ENCODE measurements around the gene CTBP2. TPM values are rescaled to one million over a fixed set of nuclear protein-coding genes. Genes with fewer than 3 reads are reported as not detected.
"Not testable (repeated sequence)": the region's sequence is repeated elsewhere in the genome, so short reads cannot be mapped to it uniquely, and the experiment has no call there.

CTBP2 gene
- total RNA-seq, 1 donor, result 120 TPM

DNA sequence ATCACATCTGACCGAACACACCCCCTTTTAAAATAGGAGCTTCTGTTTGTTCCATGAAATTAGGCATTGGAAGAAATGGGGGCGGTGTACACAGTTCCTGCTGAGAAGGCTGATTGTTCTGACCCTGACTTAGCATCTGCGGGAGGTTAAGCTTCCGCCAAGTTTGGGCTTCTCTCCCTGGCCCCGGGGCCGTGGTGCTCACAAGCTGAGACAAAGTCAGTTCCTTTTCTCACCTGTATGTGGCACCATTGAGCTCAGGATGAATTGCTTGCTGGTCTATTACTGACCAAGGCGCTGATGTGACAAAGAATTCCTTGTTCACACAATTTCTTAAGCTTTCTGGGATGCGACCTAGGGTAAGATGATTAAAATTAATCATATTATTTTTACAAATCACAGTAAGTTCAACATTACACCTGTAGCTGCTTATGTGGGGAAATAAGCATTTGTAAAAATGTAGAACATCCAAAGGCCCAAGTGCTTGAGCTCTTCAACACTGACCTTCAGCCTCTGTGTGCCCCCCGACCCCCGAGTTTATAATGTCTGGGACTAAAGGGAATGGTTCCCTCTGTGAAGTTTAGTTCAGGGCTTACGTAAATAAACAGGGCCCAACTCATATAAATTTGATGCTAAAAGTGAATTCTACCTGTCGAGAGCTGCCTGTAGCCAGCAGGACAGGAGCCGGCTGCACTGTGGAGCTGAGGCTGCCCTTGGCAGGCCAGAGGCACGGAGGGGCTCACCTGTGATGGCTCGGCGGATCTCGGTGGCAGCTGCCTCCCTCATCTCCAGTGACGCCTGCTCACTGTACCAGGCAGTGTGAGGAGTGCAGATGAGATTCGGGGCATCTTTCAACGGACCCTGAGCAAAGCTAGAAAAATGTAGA is 167.7 kb downstream of the CTBP2 start:
- DNase-seq (ENCODE audit: low read depth in 2 of 3, low spot score in 2 of 3), result peak in 2 of 3 donors; percentile 37 to 66

DNA sequence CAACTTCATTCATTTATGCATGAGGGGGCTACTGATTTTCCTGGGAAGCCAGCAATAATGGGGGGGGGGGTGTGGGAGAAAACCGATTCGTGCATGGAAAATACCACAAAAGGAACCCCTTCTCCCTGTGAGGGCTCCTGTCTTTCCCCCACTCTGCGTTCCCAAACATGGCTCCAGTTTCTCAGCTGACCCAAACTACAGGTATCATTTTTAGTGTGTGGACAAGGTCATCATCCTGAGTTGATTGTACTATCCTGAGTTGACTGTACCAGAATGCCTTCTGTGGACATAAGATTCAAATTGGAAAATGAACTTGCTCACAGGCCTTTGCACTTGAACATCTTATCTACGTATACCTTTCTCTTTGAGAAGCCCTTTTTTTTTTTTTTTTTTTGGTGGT is 168.5 kb downstream of the CTBP2 start:
- no peak for DNase-seq (ENCODE audit: low read depth in 2 of 3, low spot score in 2 of 3)

DNA sequence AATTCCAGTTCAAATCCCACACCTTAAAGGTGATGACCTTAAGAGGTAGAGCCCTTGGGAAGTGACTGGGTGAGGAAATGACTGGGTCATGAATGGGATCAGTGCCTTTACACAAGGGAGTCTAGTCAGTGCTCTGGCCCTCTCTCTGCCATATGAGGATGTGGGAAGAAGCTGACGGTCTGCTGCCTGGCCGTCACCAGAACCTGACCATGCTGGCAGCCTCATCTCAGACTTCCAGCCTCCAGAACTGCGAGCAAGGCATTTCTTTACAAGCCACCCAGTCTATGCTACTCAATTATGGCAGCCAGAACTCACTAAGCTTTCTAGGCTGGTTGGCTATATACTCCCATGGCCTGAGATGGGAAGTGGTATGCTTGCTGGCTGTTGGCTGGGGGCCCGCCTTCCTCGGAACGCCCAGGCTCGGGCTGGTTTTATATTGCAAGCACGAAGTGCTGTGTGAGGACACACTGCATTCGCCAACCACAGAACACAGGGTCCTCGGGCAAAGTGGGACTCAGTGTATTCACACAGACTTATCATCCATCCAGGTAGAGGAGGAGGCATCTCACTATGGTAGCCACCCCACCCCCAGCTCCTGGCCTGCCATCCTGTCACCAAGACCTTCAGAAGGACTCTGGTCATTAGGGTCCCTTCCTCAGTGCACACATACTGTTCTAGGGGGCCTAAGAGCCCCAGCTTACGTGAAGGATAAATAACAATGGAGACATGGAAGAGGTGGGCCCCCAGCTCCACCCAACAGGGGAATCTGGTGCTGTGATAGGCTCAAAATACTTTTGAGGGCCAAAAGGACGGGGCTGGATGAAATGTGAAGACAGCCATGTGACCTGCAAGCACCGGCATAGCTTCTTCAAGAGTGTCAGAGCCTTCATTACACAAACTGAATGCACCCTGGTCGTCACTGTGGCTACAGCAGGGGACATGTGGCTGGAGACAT is 169.4 kb downstream of the CTBP2 start:
- no peak for DNase-seq (ENCODE audit: low read depth in 2 of 3, low spot score in 2 of 3)

DNA sequence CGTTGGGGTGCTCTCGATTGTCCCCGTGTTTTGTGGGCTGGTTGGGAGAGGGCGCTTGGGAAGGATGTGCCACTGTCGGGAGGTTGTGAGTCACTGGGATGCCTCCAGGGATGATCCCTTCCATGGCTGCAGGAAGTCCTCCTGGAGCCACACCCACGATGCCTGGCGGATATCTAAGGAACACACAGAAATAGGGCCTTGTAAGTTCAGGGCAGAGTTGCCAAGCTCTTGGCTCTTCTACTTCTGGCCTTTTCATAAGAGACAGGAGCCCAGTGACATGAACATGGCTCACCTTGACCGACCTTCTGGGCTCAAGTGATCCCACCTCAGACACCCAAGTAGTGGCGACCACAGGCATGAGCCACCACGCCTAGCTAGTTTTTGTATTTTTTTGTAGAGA is 170.8 kb downstream of the CTBP2 start:
- DNase-seq (ENCODE audit: low read depth in 2 of 3, low spot score in 2 of 3), result no peak

DNA sequence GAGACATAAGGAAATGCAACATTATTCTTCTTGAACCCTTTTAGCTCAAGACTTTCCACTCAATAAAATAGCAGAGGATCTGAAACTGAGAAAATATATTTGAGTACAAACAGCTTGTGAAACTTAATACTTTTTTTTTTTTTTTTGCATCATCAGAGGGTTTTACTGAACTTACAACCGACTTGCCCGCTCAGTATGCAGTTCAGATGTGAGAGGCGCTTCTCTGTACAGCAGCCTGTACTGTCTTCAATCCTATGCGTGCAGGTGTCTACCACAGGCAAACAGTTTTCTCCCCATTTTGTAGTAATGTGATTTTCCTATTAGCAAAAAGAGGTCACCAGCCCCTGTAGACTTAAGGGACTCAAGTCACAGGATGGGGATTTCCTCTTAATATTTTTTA is 171.6 kb downstream of the CTBP2 start:
- not testable (repeated sequence) for DNase-seq (ENCODE audit: low read depth in 2 of 3, low spot score in 2 of 3)

DNA sequence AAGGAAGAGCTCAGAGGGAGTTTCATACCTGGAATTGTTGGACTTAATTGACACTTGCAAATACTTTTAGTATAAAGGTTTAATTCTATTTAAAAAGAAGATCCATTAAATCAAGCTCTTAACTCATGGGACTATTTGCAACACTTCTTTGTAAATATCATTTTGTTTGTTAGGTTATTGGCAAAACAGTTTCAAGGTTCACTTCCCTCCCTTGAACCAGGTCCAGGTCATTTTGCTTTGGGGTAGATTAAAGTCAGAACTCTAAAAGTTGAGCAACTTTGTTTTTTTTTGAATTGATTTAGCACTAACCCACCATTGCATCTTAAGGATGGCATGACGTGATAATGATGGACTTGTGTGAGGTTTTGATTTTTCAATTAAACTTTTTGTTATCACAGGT is 172.6 kb downstream of the CTBP2 start:
- DNase-seq (ENCODE audit: low read depth in 2 of 3, low spot score in 2 of 3), result no peak

DNA sequence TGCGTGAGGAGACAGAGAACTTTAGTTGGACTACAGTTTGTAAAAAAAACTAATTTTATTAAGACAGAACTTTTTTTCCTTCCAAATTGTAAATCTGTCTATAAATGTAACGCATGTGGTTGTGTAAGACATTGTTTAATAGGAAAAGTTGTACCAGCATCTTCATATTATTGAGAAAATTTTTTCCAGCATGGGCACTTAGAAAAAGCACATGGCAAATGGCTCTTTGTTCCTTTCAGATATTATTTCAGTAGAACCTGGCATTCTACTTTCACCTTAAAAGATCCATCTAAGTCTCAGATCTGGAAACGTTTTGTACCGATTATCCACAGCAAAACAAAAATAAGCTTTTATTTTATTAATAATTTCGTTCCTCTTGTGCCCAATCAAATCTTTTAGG is 175.2 kb downstream of the CTBP2 start:
- no peak for DNase-seq (ENCODE audit: low read depth in 2 of 3, low spot score in 2 of 3)

DNA sequence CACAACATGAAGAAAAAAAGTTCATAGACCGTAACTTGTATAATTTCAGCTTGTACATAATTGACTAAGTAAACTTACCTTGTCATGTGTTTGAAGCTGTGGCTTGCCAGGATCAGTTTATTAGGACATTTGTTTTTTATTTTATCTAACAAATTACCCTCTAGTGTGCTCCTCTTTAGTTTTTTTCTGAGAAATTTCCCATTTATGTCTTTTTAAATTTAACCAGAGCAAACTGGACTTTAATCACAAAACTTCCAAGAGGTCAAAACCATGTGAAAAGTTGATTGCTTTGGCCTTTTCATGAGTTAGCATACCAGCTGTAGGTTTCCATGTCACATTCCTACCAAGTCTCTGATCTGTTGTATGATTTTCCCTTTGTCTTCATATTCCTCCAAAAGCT is 176.0 kb downstream of the CTBP2 start:
- DNase-seq (ENCODE audit: low read depth in 2 of 3, low spot score in 2 of 3), result no peak

DNA sequence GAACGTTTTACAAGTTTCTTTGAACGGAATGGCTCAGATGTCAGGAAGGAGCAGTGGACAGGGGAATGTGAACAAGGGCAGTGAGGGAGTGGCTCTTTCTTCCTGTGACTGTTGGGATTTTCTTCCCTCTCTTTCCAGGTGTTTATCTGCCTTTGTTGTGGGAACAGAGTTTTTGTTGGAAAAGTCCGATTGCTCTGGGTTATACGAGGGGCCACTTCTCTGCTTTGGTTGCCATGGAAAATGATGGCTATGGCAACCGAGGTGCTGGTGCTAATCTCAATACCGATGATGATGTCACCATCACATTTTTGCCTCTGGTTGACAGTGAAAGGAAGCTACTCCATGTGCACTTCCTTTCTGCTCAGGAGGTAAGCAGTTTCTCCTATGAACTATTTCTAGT is 177.0 kb downstream of the CTBP2 start:
- DNase-seq (ENCODE audit: low read depth in 2 of 3, low spot score in 2 of 3), result peak in 2 of 3 donors; percentile 14 to 33

DNA sequence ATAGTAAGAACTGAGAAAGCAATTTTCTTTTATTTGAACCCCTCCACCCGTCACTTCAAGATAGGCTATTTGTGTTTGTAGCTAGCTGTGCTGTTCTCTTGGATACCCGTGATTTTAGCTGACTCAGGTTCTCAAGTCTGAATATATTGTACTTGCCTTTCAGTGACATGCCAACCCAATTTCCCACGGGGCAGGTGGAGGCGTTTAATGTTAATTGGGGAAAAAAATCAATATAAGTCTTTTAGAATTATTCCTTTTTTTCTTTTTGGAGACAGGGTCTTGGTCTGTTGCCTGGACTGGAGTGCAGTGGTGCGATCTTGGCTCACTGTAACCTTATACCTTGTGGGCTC is 182.0 kb downstream of the CTBP2 start:
- no peak for DNase-seq (ENCODE audit: low read depth in 2 of 3, low spot score in 2 of 3)

DNA sequence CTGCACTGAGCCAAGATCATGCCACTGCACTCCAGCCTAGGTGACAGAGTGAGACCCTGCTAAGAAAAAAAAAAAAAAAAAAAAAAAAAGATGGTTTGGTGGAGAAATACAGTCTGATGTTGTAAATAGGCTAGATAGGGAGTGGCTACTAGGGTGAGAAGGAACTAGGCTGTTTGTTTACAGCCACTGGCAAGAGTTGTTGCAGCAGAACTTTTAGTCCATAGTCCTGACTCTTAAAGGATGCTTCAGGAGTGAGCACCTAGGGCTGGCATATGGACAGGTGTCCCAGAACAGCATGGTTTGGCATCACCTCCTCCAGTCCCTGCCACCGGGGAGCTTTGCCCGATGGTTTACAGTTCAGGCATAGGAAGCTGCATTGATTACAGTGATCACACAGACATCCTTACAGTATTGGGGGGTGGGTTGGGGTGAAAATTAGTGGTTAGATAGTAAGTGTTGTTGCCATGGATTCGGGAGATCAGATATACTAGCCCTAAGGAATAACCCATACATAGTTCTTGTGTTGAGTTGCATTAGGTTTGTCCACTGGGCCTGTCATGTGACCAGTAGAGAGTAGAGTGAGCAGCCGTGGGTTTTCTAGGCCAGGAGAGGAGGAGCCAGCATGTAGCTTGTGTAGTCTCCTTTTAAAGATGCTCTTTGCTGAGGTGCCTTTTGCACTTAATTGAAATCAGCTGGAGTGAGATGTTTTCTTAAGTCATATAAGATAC is 182.6 kb downstream of the CTBP2 start:
- no peak for DNase-seq (ENCODE audit: low read depth in 2 of 3, low spot score in 2 of 3)

DNA sequence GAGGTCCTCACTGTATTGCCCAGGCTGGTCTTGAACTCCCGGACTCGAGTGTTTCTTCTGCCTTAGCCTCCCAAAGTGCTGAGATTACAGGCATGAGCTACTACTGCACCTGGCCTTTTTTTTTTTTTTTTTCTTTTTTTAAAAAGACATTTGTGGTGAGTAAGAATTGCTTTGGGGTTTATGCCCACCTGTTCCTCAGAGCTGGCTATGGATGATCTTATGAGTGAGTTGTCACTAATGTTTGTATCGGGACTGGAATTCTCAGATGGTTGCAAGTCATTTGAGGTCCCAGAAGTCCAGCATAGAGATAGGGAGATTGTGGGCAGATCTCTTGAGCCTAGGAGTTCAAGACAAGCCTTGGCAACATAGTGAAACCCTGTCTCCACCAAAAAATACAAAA is 183.2 kb downstream of the CTBP2 start:
- DNase-seq (ENCODE audit: low read depth in 2 of 3, low spot score in 2 of 3), result no peak

DNA sequence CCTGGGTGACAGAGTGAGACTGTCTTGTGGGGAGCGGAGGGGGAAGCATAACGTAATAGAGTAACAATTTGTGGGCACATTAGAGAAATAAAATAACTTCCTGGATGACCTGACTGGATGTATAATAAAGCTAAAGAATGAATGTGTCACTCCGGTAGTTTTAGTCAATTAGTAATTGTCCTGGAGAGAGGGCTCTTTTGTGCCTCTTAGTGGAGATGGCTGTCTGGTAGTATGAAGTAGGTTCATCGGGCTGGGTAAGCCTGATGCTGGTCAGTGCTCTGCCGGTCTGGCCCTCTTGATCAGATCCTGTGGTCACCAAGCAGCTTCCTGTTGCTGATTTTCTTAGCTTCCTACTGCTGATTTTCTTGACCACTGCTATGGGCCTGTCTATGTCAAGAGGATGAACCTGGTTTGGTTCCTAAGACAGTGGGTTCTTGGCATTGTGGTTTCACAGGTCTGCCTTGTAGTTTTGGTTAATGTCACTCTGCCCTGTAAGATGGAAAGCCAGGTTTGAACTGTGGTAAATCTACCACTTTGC is 184.3 kb downstream of the CTBP2 start:
- no peak for DNase-seq (ENCODE audit: low read depth in 2 of 3, low spot score in 2 of 3)

DNA sequence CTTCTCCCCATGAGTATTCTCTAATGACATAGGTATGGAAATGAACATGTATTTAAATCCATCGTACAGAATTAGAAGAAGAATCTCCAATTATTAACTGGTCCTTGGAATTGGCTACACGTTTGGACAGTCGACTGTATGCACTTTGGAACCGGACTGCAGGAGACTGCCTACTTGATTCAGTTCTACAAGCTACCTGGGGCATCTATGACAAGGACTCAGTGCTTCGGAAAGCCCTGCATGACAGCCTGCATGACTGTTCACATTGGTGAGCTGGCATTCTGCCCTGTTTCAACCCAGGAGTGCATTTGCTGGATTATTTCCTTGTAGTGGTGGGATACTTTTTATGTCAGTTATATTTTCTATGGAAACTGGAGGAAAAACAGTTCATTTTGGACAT is 186.2 kb downstream of the CTBP2 start:
- no peak for DNase-seq (ENCODE audit: low read depth in 2 of 3, low spot score in 2 of 3)

DNA sequence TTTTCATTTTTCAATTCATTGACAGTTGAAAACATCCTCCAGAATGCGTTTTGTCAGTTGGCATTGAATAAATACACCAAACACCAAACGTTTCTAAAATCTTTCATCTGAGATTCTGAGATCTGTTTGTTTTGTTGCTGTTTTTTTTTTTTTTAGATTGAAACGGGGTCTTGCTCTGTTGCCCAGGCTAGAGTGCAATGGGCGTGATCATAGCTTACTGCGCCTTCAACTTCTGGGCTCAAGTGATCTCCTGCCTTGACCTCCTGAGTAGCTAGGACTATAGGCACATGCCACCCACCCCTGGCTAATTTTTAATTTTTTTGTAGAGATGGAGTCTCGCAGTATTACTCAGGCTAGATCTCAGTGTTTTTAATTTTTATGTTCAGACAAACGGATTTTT is 187.7 kb downstream of the CTBP2 start:
- no peak for DNase-seq (ENCODE audit: low read depth in 2 of 3, low spot score in 2 of 3)

DNA sequence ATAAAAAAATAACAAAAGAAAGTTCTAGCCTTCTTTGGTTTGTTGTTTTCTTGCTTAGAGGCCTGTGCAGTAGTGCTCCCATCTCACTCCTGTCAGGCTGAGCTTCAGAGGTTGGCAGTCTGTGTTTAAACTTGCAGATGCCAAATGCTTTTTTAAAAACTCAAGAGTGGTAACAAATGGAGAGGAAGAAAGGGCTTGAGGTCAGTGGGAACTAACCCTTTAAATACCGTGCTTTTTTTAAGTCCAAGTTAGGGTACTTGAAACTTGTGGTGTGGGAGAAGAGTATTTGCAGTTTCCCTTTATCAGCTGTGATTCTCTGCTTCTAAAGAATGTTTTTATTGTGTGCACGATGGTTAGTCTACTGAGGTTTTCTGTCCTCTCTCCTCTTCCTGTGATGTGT is 189.1 kb downstream of the CTBP2 start:
- no peak for DNase-seq (ENCODE audit: low read depth in 2 of 3, low spot score in 2 of 3)

DNA sequence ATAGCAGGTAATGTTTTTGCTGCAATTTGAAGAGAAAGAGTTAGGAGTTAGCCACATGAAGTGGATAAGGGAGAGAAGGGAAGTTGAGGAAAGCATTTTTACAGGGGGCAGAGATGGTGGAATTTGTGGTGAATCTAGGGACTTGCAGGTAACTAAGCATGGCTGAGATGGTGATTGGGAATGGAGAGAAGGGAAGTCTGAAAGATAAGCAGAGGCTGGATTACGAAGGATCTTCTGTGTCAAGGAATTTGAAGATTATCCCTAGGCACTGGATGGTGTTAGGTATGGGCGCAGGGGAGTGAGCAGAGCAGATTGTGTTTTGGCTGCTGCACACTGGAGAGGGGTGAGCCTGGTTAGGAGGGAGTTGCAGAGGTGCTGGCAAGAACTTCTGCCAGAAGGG is 193.1 kb downstream of the CTBP2 start:
- no peak for DNase-seq (ENCODE audit: low read depth in 2 of 3, low spot score in 2 of 3)

DNA sequence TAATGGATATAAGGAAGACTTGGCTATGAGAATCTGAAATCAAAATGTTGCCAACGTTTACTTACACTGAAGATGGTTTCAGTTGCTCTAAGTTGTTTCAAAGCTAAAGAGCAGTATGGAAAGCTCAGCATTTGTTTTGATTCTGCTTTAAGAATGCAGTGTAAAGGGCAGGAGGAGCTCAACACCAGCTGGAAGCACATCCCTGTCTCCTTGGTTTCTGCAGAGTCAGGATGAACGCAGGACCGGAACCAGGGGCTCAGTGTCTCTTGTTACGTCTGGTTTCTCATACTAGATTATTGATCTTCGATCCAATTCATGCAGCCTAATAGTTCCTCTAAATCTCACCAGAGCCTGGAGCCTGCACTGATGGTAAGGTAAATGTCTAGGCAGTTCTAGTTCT is 194.4 kb downstream of the CTBP2 start:
- DNase-seq (ENCODE audit: low read depth in 2 of 3, low spot score in 2 of 3), result no peak

DNA sequence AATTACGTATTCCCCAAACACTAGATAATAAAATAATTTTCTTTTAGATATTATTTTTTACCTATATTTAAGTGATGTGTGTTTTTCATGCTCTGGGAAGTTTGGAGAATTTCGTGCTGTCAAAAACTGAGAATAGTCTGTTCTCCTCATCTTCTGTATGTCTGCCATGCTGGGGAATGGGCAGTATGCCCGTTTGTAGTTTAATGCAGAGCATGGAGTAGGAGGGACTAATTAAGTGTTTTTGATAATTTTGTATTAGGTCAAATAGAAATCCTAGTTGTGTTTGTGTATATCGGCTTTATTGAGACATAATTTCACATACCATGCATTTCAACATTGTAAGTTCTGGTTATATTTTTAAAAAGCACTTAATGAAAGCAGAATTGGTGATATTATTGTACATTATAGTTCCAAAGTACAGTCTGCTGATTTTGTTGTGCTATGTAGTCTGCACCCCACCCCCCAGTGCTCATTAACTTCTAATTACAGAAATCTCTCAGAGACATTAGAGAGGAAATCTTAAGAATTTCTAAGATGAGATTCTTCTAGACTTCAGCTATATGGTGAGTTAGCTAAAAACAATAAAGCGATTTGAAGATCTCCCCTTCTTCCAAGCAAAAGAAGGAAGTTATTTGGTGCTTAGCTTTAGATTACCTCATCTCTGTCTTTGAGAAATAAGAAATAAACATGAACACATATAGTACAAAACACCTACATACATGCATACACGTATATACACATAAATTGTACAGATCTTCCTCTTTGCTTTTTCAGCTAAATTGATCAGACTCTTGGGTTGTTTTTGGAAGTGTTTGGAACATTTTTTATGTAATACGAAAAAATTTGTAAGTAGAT is 196.3 kb downstream of the CTBP2 start:
- DNase-seq (ENCODE audit: low read depth in 2 of 3, low spot score in 2 of 3), result no peak

DNA sequence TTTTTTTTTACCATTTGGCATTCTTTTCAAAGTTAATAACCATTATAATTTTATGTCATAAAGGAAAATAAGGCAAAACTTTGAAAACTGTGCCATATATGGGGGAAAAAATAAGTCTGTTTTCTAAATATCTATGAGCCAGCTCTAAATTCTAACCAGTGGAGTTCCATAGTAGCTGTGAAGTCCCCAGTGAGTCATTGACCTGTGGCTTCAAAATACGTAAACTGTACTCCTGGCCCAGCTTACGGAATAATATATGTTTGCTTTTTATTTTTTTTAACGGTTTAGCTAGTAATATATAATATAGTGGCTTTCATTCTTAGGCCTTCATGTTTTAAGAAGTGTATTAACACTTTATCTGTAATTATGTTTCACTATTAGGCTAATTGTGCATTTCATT is 197.9 kb downstream of the CTBP2 start:
- DNase-seq (ENCODE audit: low read depth in 2 of 3, low spot score in 2 of 3), result no peak
